Endodermal cell (in vitro differentiated cells): ENCODE results near the gene PRPF6. TPM values are rescaled to one million over a fixed set of nuclear protein-coding genes. Genes with fewer than 3 reads are reported as not detected.

ENCODE experiments used
- DNase-seq: peaks from one replicate; pipeline ENCODE4 v3.0.0-alpha.2; 2017
- H3K27ac ChIP-seq: 2 replicates; pipeline ENCODE4 v1.5.1; 2013; ENCODE audit warnings: mild to moderate bottlenecking, low read depth, low read length, moderate library complexity
- H3K27me3 ChIP-seq: 2 replicates; pipeline ENCODE4 v1.6.1; 2013; ENCODE audit warnings: mild to moderate bottlenecking, low read length, moderate library complexity; ENCODE audit not compliant: insufficient read depth, control insufficient read depth, poor library complexity, severe bottlenecking
- H3K36me3 ChIP-seq: 2 replicates; pipeline ENCODE4 v1.7.0; 2013; ENCODE audit warnings: mild to moderate bottlenecking, low read length, moderate library complexity; ENCODE audit not compliant: control insufficient read depth, insufficient read depth
- H3K4me1 ChIP-seq: one replicate; pipeline ENCODE4 v1.7.0; 2013; ENCODE audit warnings: low read length; ENCODE audit not compliant: control insufficient read depth, insufficient read depth
- H3K4me3 ChIP-seq: 2 replicates; pipeline ENCODE4 v1.5.1; 2013; ENCODE audit warnings: mild to moderate bottlenecking, low read length, moderate library complexity
- H3K9ac ChIP-seq: 2 replicates; pipeline ENCODE4 v1.6.1; 2013; ENCODE audit warnings: mild to moderate bottlenecking, low read length, moderate library complexity; ENCODE audit not compliant: poor library complexity, severe bottlenecking; ENCODE audit errors: extremely low read depth
- H3K9me3 ChIP-seq: 2 replicates; pipeline ENCODE4 v1.6.1; 2013; ENCODE audit warnings: mild to moderate bottlenecking, low read length, moderate library complexity; ENCODE audit not compliant: control insufficient read depth
- H3K27ac Mint-ChIP-seq: 2 replicates; pipeline ENCODE4 v1.8.0; 2020; ENCODE audit warnings: mixed read lengths
- H3K27me3 Mint-ChIP-seq: 2 replicates; pipeline ENCODE4 v1.8.0; 2021; ENCODE audit warnings: mild to moderate bottlenecking, mixed read lengths; ENCODE audit not compliant: insufficient read depth
- H3K36me3 Mint-ChIP-seq: 2 replicates; pipeline ENCODE4 v1.8.0; 2020; ENCODE audit warnings: low read depth, mixed read lengths
- H3K4me1 Mint-ChIP-seq: 2 replicates; pipeline ENCODE4 v1.8.0; 2020; ENCODE audit warnings: mixed read lengths
- H3K4me3 Mint-ChIP-seq: 2 replicates; pipeline ENCODE4 v1.8.0; 2020; ENCODE audit warnings: mild to moderate bottlenecking, moderate library complexity, mixed read lengths
- H3K9me3 Mint-ChIP-seq: 2 replicates; pipeline ENCODE4 v1.8.0; 2020; ENCODE audit warnings: mild to moderate bottlenecking, mixed read lengths
- WGBS, 2 experiments: methylation state at CpG; one replicate each; pipeline versions ENCODE4 v1.1.5 to v1.1.7; 2013; ENCODE audit warnings: missing lambda C conversion rate in 2 of 2, mixed read lengths in 1 of 2; ENCODE audit not compliant: insufficient coverage in 1 of 2, insufficient read length in 1 of 2; 5-methylcytosine and 5-hydroxymethylcytosine counted together
- total RNA-seq, 2 donors: library from RNA; stranded (reverse); fragmentation: NEBNext Ultra II Directional in 1 of 2; extraction: Animal tissue kit (Norgen Biotek cat#: 25700) in 1 of 2; gene quantifications; 2 replicates in 1 of 2; 3 replicates in 1 of 2; pipeline ENCODE4 v1.2.1, GENCODE V29; 2021
- TF ChIP-seq, protein P1 (sequence below): fragments of 200-600 bp; sonication (generic); conservative IDR thresholded peaks from 2 replicates; pipeline ENCODE4 v1.5.0; 2021; ENCODE audit warnings: antibody characterized with exemption, mild to moderate bottlenecking

PRPF6 gene
- total RNA-seq, 2 donors from 2014 or later = 73.3 to 73.9 TPM

DNA sequence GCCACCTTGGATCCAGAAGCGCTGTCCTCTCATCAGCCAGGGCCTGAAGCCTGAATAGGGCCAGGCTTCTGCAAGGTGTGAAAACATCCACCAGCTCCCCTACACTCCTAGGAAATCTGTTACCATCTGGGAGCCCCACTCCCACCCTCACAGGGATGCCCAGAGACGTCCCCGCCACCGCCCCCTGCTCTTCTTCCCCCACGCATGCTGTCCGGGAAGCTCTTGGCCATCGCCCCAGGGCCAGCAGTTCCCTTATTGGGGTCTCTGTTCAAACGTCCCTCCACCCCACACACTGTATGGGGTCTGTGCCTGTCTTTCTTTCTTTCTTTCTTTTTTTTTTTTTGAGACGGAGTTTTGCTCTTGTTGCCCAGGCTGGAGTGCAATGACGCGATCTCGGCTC lies 94.6 kb downstream of the PRPF6 start:
- Histone ChIP-seq H3K36me3 (no peaks in the 10 kb centered on the region), H3K9ac (no peak overlapping the region), H3K9me3 (no peaks in the 10 kb centered on the region), H3K27me3 (no peaks in the 10 kb centered on the region), H3K4me1 (no peaks in the 10 kb centered on the region), H3K4me3 (no peak overlapping the region), H3K27ac (no peak overlapping the region)
- WGBS, 2 experiments = 89 to 98% methylated on average over 7 to 12 of the region's 12 CpGs
- TF ChIP-seq, protein P1, sequence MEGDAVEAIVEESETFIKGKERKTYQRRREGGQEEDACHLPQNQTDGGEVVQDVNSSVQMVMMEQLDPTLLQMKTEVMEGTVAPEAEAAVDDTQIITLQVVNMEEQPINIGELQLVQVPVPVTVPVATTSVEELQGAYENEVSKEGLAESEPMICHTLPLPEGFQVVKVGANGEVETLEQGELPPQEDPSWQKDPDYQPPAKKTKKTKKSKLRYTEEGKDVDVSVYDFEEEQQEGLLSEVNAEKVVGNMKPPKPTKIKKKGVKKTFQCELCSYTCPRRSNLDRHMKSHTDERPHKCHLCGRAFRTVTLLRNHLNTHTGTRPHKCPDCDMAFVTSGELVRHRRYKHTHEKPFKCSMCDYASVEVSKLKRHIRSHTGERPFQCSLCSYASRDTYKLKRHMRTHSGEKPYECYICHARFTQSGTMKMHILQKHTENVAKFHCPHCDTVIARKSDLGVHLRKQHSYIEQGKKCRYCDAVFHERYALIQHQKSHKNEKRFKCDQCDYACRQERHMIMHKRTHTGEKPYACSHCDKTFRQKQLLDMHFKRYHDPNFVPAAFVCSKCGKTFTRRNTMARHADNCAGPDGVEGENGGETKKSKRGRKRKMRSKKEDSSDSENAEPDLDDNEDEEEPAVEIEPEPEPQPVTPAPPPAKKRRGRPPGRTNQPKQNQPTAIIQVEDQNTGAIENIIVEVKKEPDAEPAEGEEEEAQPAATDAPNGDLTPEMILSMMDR = no peak
- Mint-ChIP-seq H3K4me1 (peaks cover 7% of the 10 kb centered on the region), H3K27ac (no peak overlapping the region), H3K9me3 (no peaks in the 10 kb centered on the region), H3K4me3 (no peak overlapping the region), H3K36me3 (peaks cover 4% of the 10 kb centered on the region), H3K27me3 (peaks cover 1% of the 10 kb centered on the region)
- DNase-seq = no peak

- Histone ChIP-seq H3K9ac (no peak overlapping the region), H3K4me1 (no peaks in the 10 kb centered on the region), H3K36me3 (no peaks in the 10 kb centered on the region), H3K4me3 (no peak overlapping the region), H3K9me3 (no peaks in the 10 kb centered on the region), H3K27ac (no peak overlapping the region), H3K27me3 (no peaks in the 10 kb centered on the region)
- Mint-ChIP-seq H3K9me3 (no peaks in the 10 kb centered on the region), H3K27me3 (peaks cover 4% of the 10 kb centered on the region), H3K4me1 (peaks cover 10% of the 10 kb centered on the region), H3K36me3 (peaks cover 4% of the 10 kb centered on the region), H3K27ac (no peak overlapping the region), H3K4me3 (no peak overlapping the region)
- WGBS, 2 experiments = 94 to 100% methylated on average over 13 to 22 of the region's 22 CpGs
- TF ChIP-seq, protein P1 = no peak
- no peak for DNase-seq
These were observed 95.4 kb downstream of the PRPF6 start for GRCh38 chr20:64076061-64076997.

DNA sequence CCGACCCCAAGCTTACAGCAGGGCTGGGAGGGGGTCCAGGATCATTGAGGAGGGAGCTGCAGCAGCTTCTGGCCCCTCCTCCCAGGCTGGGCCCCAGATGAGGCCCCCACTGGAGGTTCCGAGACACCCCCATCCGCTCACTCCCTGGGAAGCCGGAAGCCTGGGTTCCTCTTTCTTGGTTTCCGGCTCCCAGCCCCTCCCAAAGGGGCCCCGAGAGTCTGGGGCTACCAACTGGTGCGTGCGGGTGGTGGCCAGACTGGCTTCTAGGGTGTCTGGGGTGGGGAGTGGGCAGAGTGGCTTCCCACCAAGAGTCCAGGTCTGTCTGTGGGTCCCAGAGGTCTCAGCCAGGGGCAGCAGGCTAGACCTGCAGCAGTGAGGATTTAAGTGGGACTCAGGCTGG lies 96.2 kb downstream of the PRPF6 start:
- TF ChIP-seq, protein P1 = no peak
- no peak overlapping the region for H3K27ac Mint-ChIP-seq
- WGBS, 2 experiments = 92 to 99% methylated on average over 2 to 8 of the region's 8 CpGs
- no peaks in the 10 kb centered on the region for H3K9me3 ChIP-seq
- H3K36me3 ChIP-seq = no peaks in the 10 kb centered on the region
- no peak overlapping the region for H3K4me3 Mint-ChIP-seq
- H3K27me3 ChIP-seq = no peaks in the 10 kb centered on the region
- H3K36me3 Mint-ChIP-seq = peaks cover 4% of the 10 kb centered on the region
- peaks cover 12% of the 10 kb centered on the region for H3K27me3 Mint-ChIP-seq
- DNase-seq = no peak
- H3K27ac ChIP-seq = no peak overlapping the region
- no peak overlapping the region for H3K9ac ChIP-seq
- H3K4me3 ChIP-seq = no peak overlapping the region
- H3K9me3 Mint-ChIP-seq = no peaks in the 10 kb centered on the region
- H3K4me1 ChIP-seq = no peaks in the 10 kb centered on the region
- peaks cover 11% of the 10 kb centered on the region for H3K4me1 Mint-ChIP-seq
